Spinal cord (tissue), 10 donors: Measurements from ENCODE around the gene BDKRB2. TPM values are rescaled to one million over a fixed set of nuclear protein-coding genes. Genes with fewer than 3 reads are reported as not detected.

Experiments used
- DNase-seq, 6 donors: peaks; one replicate each; pipeline versions ENCODE4 v3.0.0 to v3.0.0-alpha.2; 2013 to 2015; ENCODE audit warnings: low spot score in 6 of 6, low read depth in 4 of 6
- H3K27ac ChIP-seq: one replicate; pipeline ENCODE4 v1.5.1; 2013; ENCODE audit warnings: low read depth, low read length, control low read depth
- H3K27me3 ChIP-seq: one replicate; pipeline ENCODE4 v1.6.1; 2013; ENCODE audit warnings: low read length; ENCODE audit not compliant: control insufficient read depth, insufficient read depth
- H3K36me3 ChIP-seq: one replicate; pipeline ENCODE4 v1.6.1; 2013; ENCODE audit warnings: low read length; ENCODE audit not compliant: control insufficient read depth, insufficient read depth
- H3K4me1 ChIP-seq: one replicate; pipeline ENCODE4 v1.6.1; 2013; ENCODE audit warnings: low read length; ENCODE audit not compliant: control insufficient read depth, insufficient read depth
- H3K4me3 ChIP-seq: one replicate; pipeline ENCODE4 v1.5.1; 2013; ENCODE audit warnings: low read depth, low read length, control low read depth
- H3K9me3 ChIP-seq: one replicate; pipeline ENCODE4 v1.6.1; 2013; ENCODE audit warnings: low read length; ENCODE audit not compliant: control insufficient read depth, insufficient read depth
- WGBS: methylation state at CpG from one replicate; pipeline ENCODE4 v1.1.5; 2013; ENCODE audit warnings: missing lambda C conversion rate; ENCODE audit not compliant: insufficient coverage; 5-methylcytosine and 5-hydroxymethylcytosine counted together
- polyA plus RNA-seq, 2 donors: library from polyadenylated mRNA; unstranded; fragments of 120-200 nt; gene quantifications; one replicate each; pipeline ENCODE4 v1.2.1, GENCODE V29; 2013; ENCODE audit not compliant: insufficient read length in 2 of 2
- total RNA-seq, 2 donors: library from RNA; depleted of rRNA in 1 of 2; stranded (reverse); fragments of 120-200 nt in 1 of 2; fragments of >200 nt in 1 of 2; gene quantifications; one replicate each; pipeline versions ENCODE4 v1.2.3 to v1.2.4, GENCODE V29; 2013 to 2014
- donor health status: healthy.

BDKRB2 gene
- total and polyA plus RNA-seq, 4 donors = 1.3 to 3.4 (median 2.1) TPM

DNA sequence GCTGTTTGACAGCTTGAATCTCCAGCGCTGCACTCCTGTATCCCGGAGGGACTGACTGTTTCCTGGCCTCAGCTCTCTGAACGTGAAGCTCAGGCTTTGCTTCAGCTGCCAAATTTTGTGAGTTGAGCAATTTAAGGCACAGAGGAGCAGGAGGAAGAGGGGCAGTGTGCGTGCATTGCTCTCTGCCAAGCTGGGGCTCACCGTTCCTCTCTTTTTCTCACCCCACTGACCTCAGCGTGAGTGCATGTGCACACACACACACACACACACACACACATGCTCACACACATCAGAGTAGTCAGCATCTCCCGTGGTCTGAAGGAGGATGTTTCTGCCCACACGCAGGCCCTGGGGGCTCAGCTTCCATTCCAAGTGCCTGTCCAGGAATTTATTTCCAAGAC lies 27.8 kb upstream of the BDKRB2 start:
- Histone ChIP-seq H3K27me3 (no peaks in the 10 kb centered on the region), H3K27ac (no peak overlapping the region), H3K4me1 (peaks cover 25% of the 10 kb centered on the region), H3K4me3 (no peak overlapping the region), H3K36me3 (no peaks in the 10 kb centered on the region), H3K9me3 (no peaks in the 10 kb centered on the region)
- DNase-seq = peak in 2 of 6 donors; percentile 43 to 56
- WGBS = 29% methylated on average over 4 of the region's 8 CpGs

- no peak for DNase-seq
- no peak overlapping the region for H3K4me3 ChIP-seq
- peaks cover 29% of the 10 kb centered on the region for H3K4me1 ChIP-seq
- no peak overlapping the region for H3K27ac ChIP-seq
- H3K9me3 ChIP-seq = no peaks in the 10 kb centered on the region
- 44% methylated on average over 2 of the region's 10 CpGs for WGBS
- no peaks in the 10 kb centered on the region for H3K27me3 ChIP-seq
- H3K36me3 ChIP-seq = no peaks in the 10 kb centered on the region
These were observed 26.8 kb upstream of the BDKRB2 start for GRCh38 chr14:96177766-96178375.

GRCh38 chr14:96178461-96179321 lies 25.9 kb upstream of the BDKRB2 start:
- Histone ChIP-seq H3K9me3 (no peaks in the 10 kb centered on the region), H3K27ac (no peak overlapping the region), H3K36me3 (no peaks in the 10 kb centered on the region), H3K4me1 (peaks cover 29% of the 10 kb centered on the region), H3K27me3 (no peaks in the 10 kb centered on the region), H3K4me3 (no peak overlapping the region)
- 78% methylated on average over 8 of the region's 10 CpGs for WGBS
- no peak for DNase-seq

- peak in 1 of 6 donors; percentile 92 for DNase-seq
- Histone ChIP-seq H3K27me3 (no peaks in the 10 kb centered on the region), H3K9me3 (no peaks in the 10 kb centered on the region), H3K36me3 (no peaks in the 10 kb centered on the region), H3K27ac (no peak overlapping the region), H3K4me1 (peaks cover 29% of the 10 kb centered on the region), H3K4me3 (no peak overlapping the region)
- 84% methylated on average over 4 of the region's 7 CpGs for WGBS
These were observed 24.4 kb upstream of the BDKRB2 start for GRCh38 chr14:96180043-96180874.

DNA sequence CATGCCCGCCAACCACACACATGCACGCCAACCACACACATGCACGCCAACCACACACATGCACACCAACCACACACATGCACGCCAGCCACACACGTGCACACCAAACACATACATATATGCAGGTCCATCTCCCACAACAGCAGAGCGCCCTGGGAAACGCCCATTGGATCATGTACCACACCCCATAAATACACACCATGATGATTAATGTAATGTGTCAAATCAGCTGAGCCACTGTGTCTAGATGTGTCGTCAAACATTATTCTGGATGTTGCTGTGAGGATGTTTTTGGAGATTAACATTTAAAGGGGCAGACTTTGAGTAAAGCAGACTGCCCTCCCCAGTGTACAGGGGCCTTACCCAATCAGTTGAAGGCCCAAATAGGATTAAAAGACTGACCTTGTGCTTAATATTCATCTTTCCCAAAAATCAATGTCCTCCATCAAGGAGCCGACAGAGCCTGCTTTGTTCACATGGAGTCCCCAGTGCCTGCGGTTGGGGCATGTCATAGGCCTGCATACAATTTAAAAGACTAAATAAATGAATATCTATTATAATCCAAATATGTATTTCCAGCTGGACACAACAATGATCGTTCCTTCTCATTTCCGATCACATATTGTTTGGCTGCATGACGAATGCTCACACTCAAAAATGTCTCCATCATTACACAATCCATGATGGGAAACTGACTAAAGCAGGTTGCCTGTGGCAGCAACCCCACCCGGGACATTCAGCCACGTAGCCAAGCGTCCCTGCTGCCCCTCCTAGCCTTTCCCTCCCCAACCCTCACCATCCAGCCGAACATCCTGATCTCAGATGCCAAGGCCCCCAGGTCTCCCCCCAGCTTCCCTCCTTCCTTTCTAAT lies 23.2 kb upstream of the BDKRB2 start:
- H3K4me3 ChIP-seq = no peak overlapping the region
- H3K36me3 ChIP-seq = no peaks in the 10 kb centered on the region
- H3K4me1 ChIP-seq = peaks cover 30% of the 10 kb centered on the region
- H3K27ac ChIP-seq = no peak overlapping the region
- WGBS = 80% methylated on average over 9 of the region's 17 CpGs
- no peaks in the 10 kb centered on the region for H3K9me3 ChIP-seq
- no peaks in the 10 kb centered on the region for H3K27me3 ChIP-seq
- DNase-seq = no peak

GRCh38 chr14:96182546-96182945 lies 22.1 kb upstream of the BDKRB2 start:
- Histone ChIP-seq H3K27ac (no peak overlapping the region), H3K36me3 (no peaks in the 10 kb centered on the region), H3K4me3 (no peak overlapping the region), H3K27me3 (no peaks in the 10 kb centered on the region), H3K9me3 (no peaks in the 10 kb centered on the region), H3K4me1 (peaks cover 20% of the 10 kb centered on the region)
- no peak for DNase-seq
- WGBS = 79% methylated on average over 4 of the region's 4 CpGs

DNA sequence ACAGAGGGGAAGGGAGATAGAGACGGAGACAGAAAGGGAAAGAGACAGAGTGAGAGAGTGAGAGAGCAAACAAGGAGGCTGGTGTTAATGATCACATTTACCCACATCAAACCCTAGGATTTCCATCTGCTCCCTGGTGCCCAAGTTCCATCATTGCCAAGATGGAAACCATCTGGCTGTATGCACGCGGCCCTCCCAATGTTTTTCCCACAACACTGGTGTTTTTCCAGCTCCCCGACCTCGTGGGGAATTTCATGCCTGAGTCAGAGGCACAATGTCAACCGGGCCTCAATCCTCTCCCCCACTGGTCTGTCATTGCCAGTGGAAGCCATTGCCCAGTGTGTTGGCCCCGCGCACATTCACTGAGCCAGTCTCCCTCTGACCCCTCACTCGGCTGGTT lies 19.9 kb upstream of the BDKRB2 start:
- Histone ChIP-seq H3K4me1 (peaks cover 14% of the 10 kb centered on the region), H3K36me3 (no peaks in the 10 kb centered on the region), H3K4me3 (no peak overlapping the region), H3K27ac (no peak overlapping the region), H3K9me3 (no peaks in the 10 kb centered on the region), H3K27me3 (no peaks in the 10 kb centered on the region)
- peak in 1 of 6 donors; percentile 69 for DNase-seq
- 52% methylated on average over 5 of the region's 9 CpGs for WGBS

- Histone ChIP-seq H3K36me3 (no peaks in the 10 kb centered on the region), H3K27ac (no peak overlapping the region), H3K27me3 (no peaks in the 10 kb centered on the region), H3K9me3 (no peaks in the 10 kb centered on the region), H3K4me1 (peaks cover 7% of the 10 kb centered on the region), H3K4me3 (no peak overlapping the region)
- DNase-seq = no peak
- 73% methylated on average over 8 of the region's 9 CpGs for WGBS
These were observed 17.2 kb upstream of the BDKRB2 start for GRCh38 chr14:96187216-96188031.
